IMR-90 (cell line): ENCODE results near the gene SAPCD1. TPM values are rescaled to one million over a fixed set of nuclear protein-coding genes. Genes with fewer than 3 reads are reported as not detected.

ENCODE experiments used
- ATAC-seq: fragments of 200-7000 bp; cut with Tn5 transposase; 2 replicates; pipeline ENCODE4 v1.9.1; 2020; ENCODE audit warnings: low read depth, mild to moderate bottlenecking, moderate library complexity
- BruUV-seq: library from RNA; stranded (reverse); fragments of 400-500 nt; replicated peaks from 2 replicates; lab custom pipeline; 2021; lab: Mats Ljungman, UMichigan
- CTCF ChIA-PET: fragments of 300-600 bp; formaldehyde crosslinking; extraction: SDS; loops from one replicate; lab custom pipeline; 2021; ENCODE audit warnings: antibody characterized with exemption; lab: Yijun Ruan, JAX
- POLR2A ChIA-PET: fragments of 300-600 bp; sonication (Branson Sonifier 250); formaldehyde crosslinking; loops from one replicate; lab custom pipeline; 2022; ENCODE audit warnings: antibody characterized with exemption; ENCODE audit not compliant: unreplicated experiment; lab: Charles Lee
- DNase-seq: peaks from one replicate; pipeline ENCODE4 v3.0.0; 2013
- H2AFZ ChIP-seq: replicated peaks from 2 replicates; pipeline ENCODE3; 2013; ENCODE audit warnings: low read length, mild to moderate bottlenecking; ENCODE audit not compliant: poor library complexity
- H2AK5ac ChIP-seq: 2 replicates; pipeline ENCODE4 v1.6.1; 2013; ENCODE audit warnings: low read depth, low read length, inconsistent platforms
- H2AK9ac ChIP-seq: replicated peaks from 2 replicates; pipeline ENCODE3; 2013; ENCODE audit warnings: mild to moderate bottlenecking, low read depth, low read length, moderate library complexity; ENCODE audit not compliant: poor library complexity
- H2BK120ac ChIP-seq: 2 replicates; pipeline ENCODE4 v1.6.1; 2013; ENCODE audit warnings: low read depth, low read length, inconsistent platforms
- H2BK15ac ChIP-seq: 3 replicates; pipeline ENCODE4 v1.6.1; 2013; ENCODE audit warnings: low read depth, low read length, inconsistent platforms
- H2BK20ac ChIP-seq: 2 replicates; pipeline ENCODE4 v1.6.1; 2013; ENCODE audit warnings: low read depth, mild to moderate bottlenecking, inconsistent platforms, low read length, moderate library complexity
- H2BK5ac ChIP-seq: 2 replicates; pipeline ENCODE4 v1.6.1; 2013; ENCODE audit warnings: mild to moderate bottlenecking, low read depth, low read length, inconsistent platforms; ENCODE audit not compliant: poor library complexity, severe bottlenecking
- H3K14ac ChIP-seq: replicated peaks from 2 replicates; pipeline ENCODE4 v1.6.1; 2013; ENCODE audit warnings: low read depth, low read length, inconsistent platforms
- H3K18ac ChIP-seq: 2 replicates; pipeline ENCODE4 v1.6.1; 2013; ENCODE audit warnings: low read depth, low read length, control low read depth
- H3K23ac ChIP-seq: 2 replicates; pipeline ENCODE4 v1.6.1; 2013; ENCODE audit warnings: low read depth, low read length, inconsistent platforms
- H3K27ac ChIP-seq: 2 replicates; pipeline ENCODE4 v1.5.1; 2013; ENCODE audit warnings: mild to moderate bottlenecking, control low read depth, low read length; ENCODE audit not compliant: insufficient read depth
- H3K27me3 ChIP-seq: 2 replicates; pipeline ENCODE4 v1.6.1; 2013; ENCODE audit warnings: low read length; ENCODE audit not compliant: control insufficient read depth, insufficient read depth
- H3K36me3 ChIP-seq: 2 replicates; pipeline ENCODE4 v1.6.1; 2013; ENCODE audit warnings: low read length, mixed read lengths; ENCODE audit not compliant: control insufficient read depth, insufficient read depth
- H3K4ac ChIP-seq: 2 replicates; pipeline ENCODE4 v1.6.1; 2013; ENCODE audit warnings: low read depth, low read length, inconsistent platforms
- H3K4me1 ChIP-seq: 2 replicates; pipeline ENCODE4 v1.6.1; 2013; ENCODE audit warnings: low read length, mixed read lengths; ENCODE audit not compliant: control insufficient read depth, insufficient read depth
- H3K4me2 ChIP-seq: 2 replicates; pipeline ENCODE4 v1.6.1; 2013; ENCODE audit warnings: low read depth, mild to moderate bottlenecking, control low read depth, low read length, moderate library complexity
- H3K4me3 ChIP-seq: 2 replicates; pipeline ENCODE4 v1.5.1; 2013; ENCODE audit warnings: low read depth, mild to moderate bottlenecking, control low read depth, low read length, moderate library complexity; ENCODE audit not compliant: insufficient read depth
- H3K56ac ChIP-seq: 2 replicates; pipeline ENCODE4 v1.6.1; 2013; ENCODE audit warnings: low read length, inconsistent platforms; ENCODE audit not compliant: insufficient read depth; ENCODE audit errors: extremely low read depth
- H3K79me1 ChIP-seq, 2 experiments: 2 replicates each; pipeline ENCODE4 v1.6.1; 2013; ENCODE audit warnings: low read length in 2 of 2, inconsistent platforms in 1 of 2, low read depth in 1 of 2
- H3K9ac ChIP-seq: 2 replicates; pipeline ENCODE4 v1.6.1; 2013; ENCODE audit warnings: low read depth, low read length, control low read depth
- H3K9me1 ChIP-seq: 2 replicates; pipeline ENCODE4 v1.6.1; 2013; ENCODE audit warnings: low read length, inconsistent platforms; ENCODE audit not compliant: insufficient read depth
- H3K9me3 ChIP-seq: 2 replicates; pipeline ENCODE4 v1.6.1; 2013; ENCODE audit warnings: low read length; ENCODE audit not compliant: control insufficient read depth, insufficient read depth
- H4K20me1 ChIP-seq: 2 replicates; pipeline ENCODE4 v1.6.1; 2013; ENCODE audit warnings: low read length, inconsistent platforms; ENCODE audit not compliant: insufficient read depth
- H4K5ac ChIP-seq: 2 replicates; pipeline ENCODE4 v1.6.1; 2013; ENCODE audit warnings: mild to moderate bottlenecking, low read depth, low read length, control low read depth
- H4K8ac ChIP-seq, 2 experiments: 2 replicates each; pipeline ENCODE4 v1.6.1; 2013; ENCODE audit warnings: low read depth in 2 of 2, low read length in 2 of 2, control low read depth in 1 of 2, inconsistent platforms in 1 of 2
- H4K91ac ChIP-seq: 2 replicates; pipeline ENCODE4 v1.6.1; 2013; ENCODE audit warnings: low read depth, low read length, inconsistent platforms; ENCODE audit not compliant: insufficient read depth
- BHLHE40 ChIP-seq: fragments of 150-350 bp; IDR thresholded peaks from 2 replicates; pipeline ENCODE4 v1.6.1; 2016; ENCODE audit warnings: mild to moderate bottlenecking, low read depth, low read length
- CEBPB ChIP-seq: IDR thresholded peaks from 2 replicates; pipeline ENCODE4 v1.6.1; 2012; ENCODE audit warnings: low read depth, low read length, improper control_type of control experiment
- CHD1 ChIP-seq: IDR thresholded peaks from 2 replicates; pipeline ENCODE4 v1.6.1; 2012; ENCODE audit warnings: low read depth, low read length, improper control_type of control experiment
- CTCF ChIP-seq: conservative IDR thresholded peaks from 2 replicates; pipeline ENCODE4 v1.5.1; 2012; ENCODE audit warnings: mild to moderate bottlenecking, low read depth, low read length, improper control_type of control experiment
- ELK1 ChIP-seq: fragments of 150-350 bp; IDR thresholded peaks from 2 replicates; pipeline ENCODE4 v1.6.1; 2016; ENCODE audit warnings: low read depth, mild to moderate bottlenecking, low read length, moderate library complexity, borderline replicate concordance
- MAFK ChIP-seq: IDR thresholded peaks from 2 replicates; pipeline ENCODE4 v1.6.1; 2012; ENCODE audit warnings: low read depth, low read length, improper control_type of control experiment
- MXI1 ChIP-seq: IDR thresholded peaks from 2 replicates; pipeline ENCODE4 v1.6.1; 2012; ENCODE audit warnings: low read depth, mild to moderate bottlenecking, low read length, moderate library complexity, borderline replicate concordance
- NFE2L2 ChIP-seq: fragments of 150-350 bp; IDR thresholded peaks from 2 replicates; pipeline ENCODE4 v1.6.1; 2016; ENCODE audit warnings: low read depth, mild to moderate bottlenecking, low read length
- POLR2A ChIP-seq: IDR thresholded peaks from 2 replicates; pipeline ENCODE4 v1.6.1; 2012; ENCODE audit warnings: mild to moderate bottlenecking, low read depth, low read length
- RAD21 ChIP-seq: IDR thresholded peaks from 2 replicates; pipeline ENCODE4 v1.6.1; 2012; ENCODE audit warnings: low read length, improper control_type of control experiment
- RCOR1 ChIP-seq: IDR thresholded peaks from 2 replicates; pipeline ENCODE4 v1.6.1; 2012; ENCODE audit warnings: mild to moderate bottlenecking, low read length, improper control_type of control experiment; ENCODE audit not compliant: insufficient replicate concordance
- WGBS, 2 experiments: methylation state at CpG; one replicate each; pipeline versions ENCODE4 v1.1.5 to v1.1.7; 2013; ENCODE audit warnings: missing lambda C conversion rate in 2 of 2; ENCODE audit not compliant: insufficient read length in 1 of 2; ENCODE audit errors: extremely low coverage in 2 of 2; 5-methylcytosine and 5-hydroxymethylcytosine counted together
- dilution Hi-C: fragments of 300-500 bp; cut with HindIII; formaldehyde crosslinking; loops from one replicate; pipeline ENCODE4 v1.14.3; 2018; ENCODE audit warnings: low sequenced_read_pairs; ENCODE audit not compliant: unreplicated experiment
- in situ Hi-C: fragments of 300-500 bp; cut with MboI; formaldehyde crosslinking; loops from 3 replicates; pipeline ENCODE4 v1.14.3; 2019; ENCODE audit warnings: low sequenced_read_pairs, inconsistent platforms, mixed read lengths
- intact Hi-C: fragments of 100-400 bp; cut with micrococcal nuclease; formaldehyde crosslinking; loops from 2 replicates; pipeline ENCODE4 v1.10.0; 2022
- polyA plus RNA-seq, 3 experiments: library from polyadenylated mRNA; depleted of rRNA; stranded (reverse); fragments of >200 nt; gene quantifications; 2 replicates each; pipeline ENCODE4 v1.2.3, GENCODE V29; 2012; ENCODE audit warnings: low replicate concordance in 1 of 3
- total RNA-seq: library from RNA; depleted of rRNA; stranded (reverse); fragments of >200 nt; gene quantifications from 2 replicates; pipeline ENCODE4 v1.2.3, GENCODE V29; 2012

SAPCD1 gene
- total and polyA plus RNA-seq, 2 of the 4 experiments (the other 2 are of a cell fraction) = 2.3 TPM; not detected in 1

GRCh38 chr6:31797588-31797987 lies 35.1 kb downstream of the SAPCD1 start:
- Histone ChIP-seq H3K27me3 (no peaks in the 10 kb centered on the region), H2AK9ac (no peak overlapping the region), H2AFZ (no peak overlapping the region), H3K27ac (no peak overlapping the region), H3K9ac (no peak overlapping the region), H3K9me3 (no peaks in the 10 kb centered on the region), H4K91ac (no peak overlapping the region), H3K4ac (no peak overlapping the region), H3K4me3 (no peak overlapping the region), H3K14ac (no peak overlapping the region), H2AK5ac (no peak overlapping the region), H2BK120ac (no peak overlapping the region), H2BK5ac (no peak overlapping the region), H2BK20ac (no peak overlapping the region), H3K36me3 (peaks cover 4% of the 10 kb centered on the region), H3K4me1 (no peaks in the 10 kb centered on the region; the same call in 1 of the 2 replicates), H3K79me1 (peaks cover 0 to 30% of the 10 kb centered on the region in 2 experiments), H3K56ac (no peak overlapping the region), H4K20me1 (no peaks in the 10 kb centered on the region), H4K5ac (no peak overlapping the region), H4K8ac (no peak overlapping the region), H3K18ac (no peak overlapping the region), H3K23ac (no peak overlapping the region), H3K4me2 (no peak overlapping the region), H2BK15ac (no peak overlapping the region), H3K9me1 (no peaks in the 10 kb centered on the region)
- no peak for TF ChIP-seq CTCF
- TF ChIP-seq ELK1 = no peak
- no peak for TF ChIP-seq CEBPB
- no peak for TF ChIP-seq RCOR1
- TF ChIP-seq RAD21 = no peak
- TF ChIP-seq CHD1 = no peak
- no peak for TF ChIP-seq POLR2A
- no peak for TF ChIP-seq BHLHE40
- TF ChIP-seq MAFK = no peak
- no peak for TF ChIP-seq NFE2L2
- no peak for TF ChIP-seq MXI1
- in situ Hi-C loops (no loop called here), dilution Hi-C loops (no loop called here), intact Hi-C loops (no loop called here)
- CTCF ChIA-PET = no interaction called here
- WGBS, 2 experiments = no CpG with 5 or more reads among the region's 5 CpGs
- DNase-seq = no peak
- POLR2A ChIA-PET = no interaction called here
- BruUV-seq = no TSS peak
- ATAC-seq = no peak
